Immature natural killer cell (primary cell): ENCODE measurements around the gene KIF16B. TPM values are rescaled to one million over a fixed set of nuclear protein-coding genes. Genes with fewer than 3 reads are reported as not detected.

Experiments
- DNase-seq, 3 donors: peaks; one replicate each; pipeline ENCODE4 v3.0.0; 2022; ENCODE audit warnings: mixed read lengths in 1 of 3
- H3K27ac Mint-ChIP-seq, 6 donors: one replicate each; pipeline ENCODE4 v1.8.0; 2020; ENCODE audit warnings: mixed read lengths in 6 of 6, mild to moderate bottlenecking in 5 of 6, inconsistent platforms in 4 of 6, moderate library complexity in 3 of 6
- H3K27me3 Mint-ChIP-seq, 3 donors: one replicate each; pipeline ENCODE4 v1.8.0; 2020 to 2021; ENCODE audit warnings: low read depth in 3 of 3, mild to moderate bottlenecking in 3 of 3, mixed read lengths in 3 of 3, moderate library complexity in 3 of 3, inconsistent platforms in 1 of 3
- H3K36me3 Mint-ChIP-seq, 3 donors: one replicate each; pipeline ENCODE4 v1.8.0; 2020; ENCODE audit warnings: mixed read lengths in 3 of 3, inconsistent platforms in 2 of 3, mild to moderate bottlenecking in 2 of 3
- H3K4me1 Mint-ChIP-seq, 2 donors: one replicate each; pipeline ENCODE4 v1.8.0; 2020; ENCODE audit warnings: inconsistent platforms in 2 of 2, mild to moderate bottlenecking in 2 of 2, mixed read lengths in 2 of 2, moderate library complexity in 1 of 2
- H3K4me3 Mint-ChIP-seq, 5 donors: one replicate each; pipeline ENCODE4 v1.8.0; 2020; ENCODE audit warnings: mild to moderate bottlenecking in 5 of 5, mixed read lengths in 5 of 5, inconsistent platforms in 3 of 5, moderate library complexity in 3 of 5
- H3K9me3 Mint-ChIP-seq, 6 donors: one replicate each; pipeline ENCODE4 v1.8.0; 2020; ENCODE audit warnings: mild to moderate bottlenecking in 6 of 6, mixed read lengths in 6 of 6, inconsistent platforms in 4 of 6, moderate library complexity in 3 of 6
- polyA plus RNA-seq, 3 donors: library from polyadenylated mRNA; unstranded; fragments of 300-500 nt; fragmentation: Illumina TruSeq; gene quantifications; one replicate each; pipeline ENCODE4 v1.2.3, GENCODE V29; 2021

KIF16B gene
- polyA plus RNA-seq, 3 donors from 2014 or later: 0.59 to 5.4 (median 1.1) TPM

GRCh38 chr20:16411361-16411760 lies 161.9 kb downstream of the KIF16B start:
- H3K4me1 Mint-ChIP-seq: no peaks in the 10 kb centered on the region
- H3K27ac Mint-ChIP-seq: no peak overlapping the region
- peaks cover 7 to 39% (median 18%) of the 10 kb centered on the region in 3 donors for H3K36me3 Mint-ChIP-seq

DNA sequence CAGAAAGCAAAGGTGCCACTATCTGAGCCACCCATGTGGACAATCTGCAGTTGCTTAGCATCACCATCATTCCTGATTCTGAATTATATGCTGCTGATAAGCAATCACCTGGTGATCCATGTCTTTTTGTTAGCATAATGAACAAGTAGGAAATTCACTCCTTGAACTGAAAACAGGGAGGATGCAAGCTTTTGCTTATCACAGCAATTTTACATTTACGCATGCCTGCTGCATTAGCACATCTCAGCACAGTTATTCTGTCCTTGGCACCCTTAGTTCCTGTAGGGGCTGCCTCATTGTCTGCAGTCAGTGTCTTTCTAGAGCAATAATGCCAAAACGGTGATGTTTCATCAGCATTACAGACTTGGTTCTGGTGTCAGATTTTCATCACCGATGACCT lies 162.6 kb downstream of the KIF16B start:
- no peak overlapping the region for H3K4me3 Mint-ChIP-seq
- H3K4me1 Mint-ChIP-seq: no peaks in the 10 kb centered on the region
- H3K27me3 Mint-ChIP-seq: peaks cover 0 to 3% (median 0%) of the 10 kb centered on the region in 3 donors
- peaks cover 14 to 43% (median 18%) of the 10 kb centered on the region in 3 donors for H3K36me3 Mint-ChIP-seq
- H3K27ac Mint-ChIP-seq: no peak overlapping the region
- DNase-seq: no peak
- H3K9me3 Mint-ChIP-seq: peaks cover 0 to 3% (median 0%) of the 10 kb centered on the region in 6 donors

More at GRCh38 chr20:16411361-16411760, 161.9 kb downstream of the KIF16B start:
- Mint-ChIP-seq H3K4me3 (no peak overlapping the region), H3K9me3 (peaks cover 0 to 3% (median 0%) of the 10 kb centered on the region in 6 donors), H3K27me3 (peaks cover 0 to 3% (median 0%) of the 10 kb centered on the region in 3 donors)
- no peak for DNase-seq

- DNase-seq: no peak
- H3K4me3 Mint-ChIP-seq: no peak overlapping the region
- peaks cover 0 to 3% (median 0%) of the 10 kb centered on the region in 6 donors for H3K9me3 Mint-ChIP-seq
- H3K27me3 Mint-ChIP-seq: peaks cover 0 to 3% (median 0%) of the 10 kb centered on the region in 3 donors
- H3K36me3 Mint-ChIP-seq: peaks cover 18 to 48% (median 19%) of the 10 kb centered on the region in 3 donors
- no peak overlapping the region for H3K27ac Mint-ChIP-seq
- H3K4me1 Mint-ChIP-seq: no peaks in the 10 kb centered on the region
Observed at GRCh38 chr20:16408981-16409380, 164.3 kb downstream of the KIF16B start.

- DNase-seq: no peak
- Mint-ChIP-seq H3K27ac (no peak overlapping the region), H3K27me3 (peaks cover 0 to 3% (median 0%) of the 10 kb centered on the region in 3 donors), H3K36me3 (peaks cover 22 to 48% (median 23%) of the 10 kb centered on the region in 3 donors), H3K4me3 (no peak overlapping the region), H3K4me1 (no peaks in the 10 kb centered on the region), H3K9me3 (peaks cover 0 to 3% (median 0%) of the 10 kb centered on the region in 6 donors)
Observed at GRCh38 chr20:16407251-16408067, 165.8 kb downstream of the KIF16B start.

DNA sequence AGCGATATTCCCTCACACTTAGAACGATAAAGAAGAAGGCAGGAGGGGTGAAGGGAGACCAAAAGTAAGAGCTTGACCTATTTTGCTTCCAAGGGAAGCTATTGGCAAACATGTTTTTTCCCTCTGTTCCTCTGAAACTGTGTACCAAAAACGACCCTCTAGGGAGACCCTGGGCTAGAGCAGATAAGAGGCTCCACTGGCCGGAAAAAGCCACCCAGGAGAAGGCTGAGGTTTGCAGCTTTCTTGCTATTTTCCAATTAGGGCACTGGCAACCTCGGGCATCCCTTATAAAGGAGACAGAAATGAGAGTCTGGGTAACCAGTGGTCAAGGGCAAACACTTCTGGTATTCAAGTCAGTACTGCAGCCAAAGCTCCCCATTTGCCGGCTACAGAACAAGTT lies 168.0 kb downstream of the KIF16B start:
- peaks cover 22 to 45% (median 28%) of the 10 kb centered on the region in 3 donors for H3K36me3 Mint-ChIP-seq
- peaks cover 0 to 2% (median 0%) of the 10 kb centered on the region in 3 donors for H3K27me3 Mint-ChIP-seq
- H3K4me3 Mint-ChIP-seq: no peak overlapping the region
- H3K9me3 Mint-ChIP-seq: no peaks in the 10 kb centered on the region
- no peaks in the 10 kb centered on the region for H3K4me1 Mint-ChIP-seq
- H3K27ac Mint-ChIP-seq: no peak overlapping the region
- DNase-seq: no peak

- no peaks in the 10 kb centered on the region for H3K4me1 Mint-ChIP-seq
- peaks cover 26 to 51% (median 33%) of the 10 kb centered on the region in 3 donors for H3K36me3 Mint-ChIP-seq
- H3K9me3 Mint-ChIP-seq: no peaks in the 10 kb centered on the region
- DNase-seq: no peak
- H3K27me3 Mint-ChIP-seq: peaks cover 0 to 2% (median 0%) of the 10 kb centered on the region in 3 donors
- H3K4me3 Mint-ChIP-seq: no peak overlapping the region
- no peak overlapping the region for H3K27ac Mint-ChIP-seq
Observed at GRCh38 chr20:16404640-16405039, 168.6 kb downstream of the KIF16B start.

DNA sequence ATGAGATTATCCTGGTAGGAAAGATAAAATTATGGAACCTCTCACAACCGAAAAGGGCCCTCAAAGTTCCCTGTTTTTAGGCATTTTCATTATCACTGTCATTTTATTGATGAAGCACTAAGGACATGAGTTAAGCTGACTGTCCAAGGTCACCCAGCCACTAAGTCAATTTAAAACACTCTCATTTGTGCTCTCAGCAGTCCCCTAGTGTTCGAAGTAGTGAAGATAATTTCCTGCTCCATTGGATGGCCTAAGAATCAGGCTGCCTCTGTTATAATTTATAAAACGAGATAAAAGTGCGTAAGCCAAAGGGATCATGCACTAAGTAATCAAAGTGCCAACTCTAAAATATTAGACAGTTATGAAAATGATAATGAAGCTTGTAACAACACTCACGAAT lies 169.1 kb downstream of the KIF16B start:
- no peak for DNase-seq

DNA sequence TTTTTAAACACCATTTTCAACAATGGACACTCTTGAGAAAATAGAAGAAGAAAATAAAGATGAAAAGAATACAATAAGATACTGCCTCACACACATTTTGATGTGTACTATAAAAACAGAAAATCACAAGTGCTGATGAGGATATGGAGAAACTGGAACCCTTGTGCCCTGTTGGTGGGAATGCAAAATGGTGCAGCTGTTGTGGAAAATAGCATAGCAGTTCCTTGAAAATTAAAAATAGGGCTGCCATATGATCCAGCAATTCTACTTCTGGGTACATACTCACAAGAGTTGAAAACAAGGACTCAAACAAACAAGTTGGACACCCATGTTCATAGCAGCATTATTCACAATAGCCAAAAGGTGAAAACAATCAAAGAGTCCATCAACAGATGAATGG lies 173.0 kb downstream of the KIF16B start:
- Mint-ChIP-seq H3K36me3 (peaks cover 12 to 43% (median 40%) of the 10 kb centered on the region in 3 donors), H3K27me3 (no peaks in the 10 kb centered on the region), H3K4me1 (no peaks in the 10 kb centered on the region), H3K9me3 (peaks cover 0 to 2% (median 0%) of the 10 kb centered on the region in 6 donors), H3K4me3 (no peak overlapping the region), H3K27ac (no peak overlapping the region)
- DNase-seq: no peak

More for the DNA sequence above, 169.1 kb downstream of the KIF16B start:
- Mint-ChIP-seq H3K4me3 (no peak overlapping the region), H3K4me1 (no peaks in the 10 kb centered on the region), H3K27me3 (peaks cover 0 to 2% (median 0%) of the 10 kb centered on the region in 3 donors), H3K36me3 (peaks cover 27 to 51% (median 33%) of the 10 kb centered on the region in 3 donors), H3K27ac (no peak overlapping the region), H3K9me3 (no peaks in the 10 kb centered on the region)

DNA sequence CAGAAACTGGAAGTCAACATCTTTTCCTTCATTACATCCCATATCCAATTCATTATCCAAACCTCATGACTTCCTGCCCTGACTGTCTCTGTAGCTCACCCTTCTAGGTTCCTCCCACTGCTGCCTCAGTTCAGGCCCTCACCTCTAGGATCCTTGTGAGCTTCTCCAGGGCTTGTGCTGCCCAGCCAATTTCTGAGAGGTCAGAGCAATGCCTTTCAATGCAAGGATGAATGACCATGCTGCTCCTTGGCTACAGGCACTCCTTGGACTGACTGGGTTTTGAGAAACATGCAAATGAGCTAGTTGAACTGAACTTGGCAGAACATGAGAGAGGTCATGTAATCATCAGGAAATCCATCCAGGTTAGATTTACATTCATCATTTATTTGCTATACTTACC lies 173.4 kb downstream of the KIF16B start:
- H3K9me3 Mint-ChIP-seq: peaks cover 0 to 2% (median 0%) of the 10 kb centered on the region in 6 donors
- no peaks in the 10 kb centered on the region for H3K27me3 Mint-ChIP-seq
- H3K4me3 Mint-ChIP-seq: no peak overlapping the region
- H3K36me3 Mint-ChIP-seq: peaks cover 11 to 40% (median 40%) of the 10 kb centered on the region in 3 donors
- no peak overlapping the region for H3K27ac Mint-ChIP-seq
- DNase-seq: no peak
- H3K4me1 Mint-ChIP-seq: no peaks in the 10 kb centered on the region

DNA sequence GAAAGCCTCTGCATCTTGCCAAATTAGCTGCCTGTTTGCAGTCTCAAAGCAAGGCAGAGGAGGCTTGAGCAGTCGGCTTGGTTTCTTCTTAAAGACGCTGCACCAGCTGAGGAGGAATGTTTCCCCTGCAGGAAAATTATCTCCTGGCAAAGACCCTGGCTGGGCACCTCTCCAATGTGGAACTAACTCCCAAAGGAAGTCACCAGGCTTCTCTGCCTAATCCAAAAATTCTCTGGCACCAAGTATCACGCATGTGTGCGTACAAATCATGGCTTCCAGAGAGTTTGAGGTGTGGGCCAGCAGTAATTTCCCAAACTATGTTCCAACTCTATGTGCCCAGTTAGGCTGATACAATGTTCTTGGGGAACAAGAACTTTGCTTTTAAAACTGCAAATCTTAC lies 176.2 kb downstream of the KIF16B start:
- DNase-seq: no peak
- Mint-ChIP-seq H3K36me3 (peaks cover 5 to 35% (median 30%) of the 10 kb centered on the region in 3 donors), H3K27me3 (peaks cover 0 to 2% (median 0%) of the 10 kb centered on the region in 3 donors), H3K9me3 (peaks cover 0 to 4% (median 0%) of the 10 kb centered on the region in 6 donors), H3K27ac (no peak overlapping the region), H3K4me1 (no peaks in the 10 kb centered on the region), H3K4me3 (no peak overlapping the region)

- Mint-ChIP-seq H3K36me3 (peaks cover 5 to 41% (median 36%) of the 10 kb centered on the region in 3 donors), H3K9me3 (peaks cover 0 to 4% (median 0%) of the 10 kb centered on the region in 6 donors), H3K27me3 (peaks cover 0 to 2% (median 0%) of the 10 kb centered on the region in 3 donors), H3K27ac (no peak overlapping the region), H3K4me3 (no peak overlapping the region), H3K4me1 (no peaks in the 10 kb centered on the region)
- DNase-seq: no peak
Observed at GRCh38 chr20:16395366-16395765, 177.9 kb downstream of the KIF16B start.

GRCh38 chr20:16394784-16395183 lies 178.5 kb downstream of the KIF16B start:
- Mint-ChIP-seq H3K4me1 (no peaks in the 10 kb centered on the region), H3K27me3 (peaks cover 0 to 2% (median 0%) of the 10 kb centered on the region in 3 donors), H3K4me3 (no peak overlapping the region), H3K36me3 (peaks cover 3 to 37% (median 30%) of the 10 kb centered on the region in 3 donors), H3K27ac (no peak overlapping the region), H3K9me3 (peaks cover 0 to 4% (median 0%) of the 10 kb centered on the region in 6 donors)
- no peak for DNase-seq

DNA sequence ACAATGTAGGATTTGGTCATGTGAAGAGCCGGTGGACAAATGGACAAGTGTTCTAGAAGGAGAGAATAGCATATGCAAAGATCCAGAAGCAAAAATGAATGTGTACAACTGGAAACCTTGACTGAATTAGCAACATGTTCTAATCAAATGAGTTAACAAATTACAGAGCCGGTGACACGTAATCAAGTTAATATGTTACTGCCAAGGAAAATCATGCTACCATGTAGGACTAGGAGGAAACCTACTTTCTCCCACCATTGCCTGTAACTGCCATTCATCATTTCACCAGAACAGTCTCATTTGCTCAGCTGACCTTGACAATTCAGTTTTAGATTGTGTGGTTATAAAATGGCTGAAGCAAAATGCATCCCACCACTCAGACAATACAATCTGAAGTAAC lies 179.4 kb downstream of the KIF16B start:
- H3K27ac Mint-ChIP-seq: no peak overlapping the region
- DNase-seq: no peak
- no peak overlapping the region for H3K4me3 Mint-ChIP-seq
- H3K9me3 Mint-ChIP-seq: peaks cover 0 to 4% (median 0%) of the 10 kb centered on the region in 6 donors
- peaks cover 0 to 32% (median 23%) of the 10 kb centered on the region in 3 donors for H3K36me3 Mint-ChIP-seq
- no peaks in the 10 kb centered on the region for H3K4me1 Mint-ChIP-seq
- peaks cover 0 to 2% (median 0%) of the 10 kb centered on the region in 3 donors for H3K27me3 Mint-ChIP-seq

DNA sequence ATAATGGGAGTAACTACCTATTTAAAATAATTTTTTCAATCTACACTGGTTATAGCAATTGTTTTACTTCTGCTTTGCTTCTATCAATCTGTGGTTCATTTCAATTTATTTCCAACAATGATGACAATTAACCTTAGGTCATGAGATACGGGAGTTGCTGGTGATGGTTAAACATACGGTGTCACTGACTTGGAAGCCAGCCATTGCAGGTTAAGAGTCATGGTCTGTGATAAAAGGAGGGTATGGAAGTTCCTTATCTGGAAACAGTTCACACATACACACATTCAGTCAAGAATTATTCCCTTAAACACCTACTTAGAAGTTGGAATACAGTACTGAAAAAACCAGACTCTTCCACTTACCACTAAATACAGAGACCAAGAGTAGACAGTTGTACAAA lies 180.0 kb downstream of the KIF16B start:
- Mint-ChIP-seq H3K4me1 (no peaks in the 10 kb centered on the region), H3K4me3 (no peak overlapping the region), H3K27ac (no peak overlapping the region), H3K9me3 (peaks cover 0 to 4% (median 0%) of the 10 kb centered on the region in 6 donors), H3K27me3 (peaks cover 0 to 2% (median 0%) of the 10 kb centered on the region in 3 donors), H3K36me3 (peaks cover 0 to 27% (median 22%) of the 10 kb centered on the region in 3 donors)
- no peak for DNase-seq
